K562 (cell line): ENCODE measurements around the gene PAIP1. TPM values are rescaled to one million over a fixed set of nuclear protein-coding genes. Genes with fewer than 3 reads are reported as not detected.

Experiments used
- RFX1 ChIP-seq: fragments of 450-650 bp; IDR thresholded peaks from 2 replicates; pipeline ENCODE4 v1.6.1; 2016; ENCODE audit warnings: mild to moderate bottlenecking, moderate library complexity
- polyA plus RNA-seq, 8 experiments: library from polyadenylated mRNA; depleted of rRNA in 4 of 8; stranded (reverse) in 5 of 8; unstranded in 3 of 8; fragments of >200 nt; fragmentation: Nextera tagmentation in 2 of 8; fragmentation: Illumina TruSeq in 1 of 8; extraction: Ambion mirVana in 2 of 8; extraction: Trizol in 1 of 8; gene quantifications; 2 replicates each; pipeline versions ENCODE4 v1.2.1 to v1.2.3, GENCODE V29; 2011 to 2014; ENCODE audit warnings: inconsistent platforms in 1 of 8, missing spikeins in 1 of 8
- total RNA-seq, 7 experiments: library from RNA; depleted of rRNA in 6 of 7; stranded (reverse); fragments of >200 nt in 6 of 7; fragmentation: Illumina TruSeq in 2 of 7; extraction: Trizol in 2 of 7; gene quantifications; 2 replicates each; pipeline versions ENCODE4 v1.2.1 to v1.2.3, GENCODE V29; 2011 to 2021; ENCODE audit warnings: low replicate concordance in 1 of 7
- TF ChIP-seq, protein P1 (sequence below), 2 experiments: fragments of 450-650 bp in 1 of 2; sonication (generic) in 1 of 2; formaldehyde crosslinking in 1 of 2; IDR thresholded peaks; 2 replicates each; pipeline versions ENCODE4 v1.7.1 to v1.9.0; 2016 to 2022; ENCODE audit warnings: inconsistent platforms in 1 of 2, mild to moderate bottlenecking in 1 of 2, missing genetic modification reagents in 1 of 2

PAIP1 gene
- total and polyA plus RNA-seq, 9 of the 15 experiments (the other 6 are each of a cell fraction or from before 2014, with no cell fraction given) = 51.7 to 181 (median 102) TPM

DNA sequence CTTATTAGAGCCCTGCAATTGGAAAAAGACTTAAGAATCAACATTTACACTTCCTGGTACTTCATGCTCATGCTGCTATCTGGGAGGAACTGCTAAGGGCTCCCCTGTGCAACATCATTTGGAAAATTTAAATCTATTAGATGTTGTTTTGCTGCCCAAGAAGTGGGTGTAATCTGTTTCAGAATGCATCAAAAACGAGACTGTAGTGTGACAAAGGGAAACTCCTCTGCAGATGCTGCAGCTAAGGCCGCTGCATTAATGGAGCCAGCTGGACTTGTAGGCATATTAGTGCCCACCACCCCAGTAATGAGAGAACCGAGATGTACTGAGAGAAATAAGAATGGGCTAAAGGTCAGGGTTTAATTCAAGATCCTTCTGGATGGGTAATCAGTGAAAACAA lies 11.1 kb upstream of the PAIP1 start (continued):
- TF ChIP-seq, protein P1, sequence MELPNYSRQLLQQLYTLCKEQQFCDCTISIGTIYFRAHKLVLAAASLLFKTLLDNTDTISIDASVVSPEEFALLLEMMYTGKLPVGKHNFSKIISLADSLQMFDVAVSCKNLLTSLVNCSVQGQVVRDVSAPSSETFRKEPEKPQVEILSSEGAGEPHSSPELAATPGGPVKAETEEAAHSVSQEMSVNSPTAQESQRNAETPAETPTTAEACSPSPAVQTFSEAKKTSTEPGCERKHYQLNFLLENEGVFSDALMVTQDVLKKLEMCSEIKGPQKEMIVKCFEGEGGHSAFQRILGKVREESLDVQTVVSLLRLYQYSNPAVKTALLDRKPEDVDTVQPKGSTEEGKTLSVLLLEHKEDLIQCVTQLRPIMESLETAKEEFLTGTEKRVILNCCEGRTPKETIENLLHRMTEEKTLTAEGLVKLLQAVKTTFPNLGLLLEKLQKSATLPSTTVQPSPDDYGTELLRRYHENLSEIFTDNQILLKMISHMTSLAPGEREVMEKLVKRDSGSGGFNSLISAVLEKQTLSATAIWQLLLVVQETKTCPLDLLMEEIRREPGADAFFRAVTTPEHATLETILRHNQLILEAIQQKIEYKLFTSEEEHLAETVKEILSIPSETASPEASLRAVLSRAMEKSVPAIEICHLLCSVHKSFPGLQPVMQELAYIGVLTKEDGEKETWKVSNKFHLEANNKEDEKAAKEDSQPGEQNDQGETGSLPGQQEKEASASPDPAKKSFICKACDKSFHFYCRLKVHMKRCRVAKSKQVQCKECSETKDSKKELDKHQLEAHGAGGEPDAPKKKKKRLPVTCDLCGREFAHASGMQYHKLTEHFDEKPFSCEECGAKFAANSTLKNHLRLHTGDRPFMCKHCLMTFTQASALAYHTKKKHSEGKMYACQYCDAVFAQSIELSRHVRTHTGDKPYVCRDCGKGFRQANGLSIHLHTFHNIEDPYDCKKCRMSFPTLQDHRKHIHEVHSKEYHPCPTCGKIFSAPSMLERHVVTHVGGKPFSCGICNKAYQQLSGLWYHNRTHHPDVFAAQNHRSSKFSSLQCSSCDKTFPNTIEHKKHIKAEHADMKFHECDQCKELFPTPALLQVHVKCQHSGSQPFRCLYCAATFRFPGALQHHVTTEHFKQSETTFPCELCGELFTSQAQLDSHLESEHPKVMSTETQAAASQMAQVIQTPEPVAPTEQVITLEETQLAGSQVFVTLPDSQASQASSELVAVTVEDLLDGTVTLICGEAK (IDR thresholded peaks at IDR 0.05) = no peak
- TF ChIP-seq, protein P1 (CRISPR knock-in tag; IDR thresholded peaks at IDR 0.05) = no peak
- no peak for TF ChIP-seq RFX1
- TF ChIP-seq, all 486 proteins: peak for 0
